ENCODE data around the gene ATOH8.

Gene ATOH8

DNA sequence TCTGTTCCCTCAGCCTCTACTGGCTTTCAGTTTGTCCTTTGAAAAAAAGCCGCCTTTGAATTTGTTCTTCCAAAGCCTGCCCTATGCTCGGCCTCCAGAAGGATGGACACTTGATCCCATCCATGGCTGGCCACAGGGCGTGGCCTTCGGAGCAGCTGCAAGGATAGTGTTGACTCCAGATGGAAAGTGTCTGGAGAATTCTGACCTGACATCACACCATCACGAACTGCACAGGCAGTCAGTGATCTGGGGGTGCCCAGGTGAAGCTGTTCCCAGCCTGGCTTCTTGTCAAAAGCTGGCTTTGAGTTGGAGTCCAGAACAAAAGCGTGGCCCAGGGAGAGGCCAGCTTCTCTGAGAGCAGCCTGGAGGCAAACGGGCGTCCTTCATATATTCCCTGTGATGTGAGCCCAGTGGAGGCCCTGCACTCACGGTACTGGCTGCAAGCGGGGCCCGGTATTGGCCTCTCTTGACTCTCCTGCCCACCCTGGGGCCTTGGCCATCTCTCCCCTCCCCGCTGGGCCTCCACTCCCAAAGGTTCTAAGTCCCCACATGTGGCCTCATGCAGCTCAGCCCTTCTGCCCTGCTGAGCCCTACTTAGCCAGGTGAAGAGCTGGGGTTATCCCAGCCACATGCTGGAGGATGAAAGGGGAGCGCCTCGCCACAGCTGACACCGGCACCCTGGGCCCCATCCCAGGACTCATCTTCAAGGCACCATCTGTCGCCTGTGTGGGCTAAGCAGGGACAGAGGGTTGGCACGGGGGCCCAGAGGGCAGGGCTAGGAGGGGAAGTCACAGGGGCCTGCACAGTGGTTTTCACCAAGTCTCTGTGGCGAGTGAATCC, 20.4 kb upstream of the ATOH8 start:
- DNase-seq (ENCODE audit: low spot score): no peak
- POLR2A ChIA-PET (ENCODE audit: low non-redundant PET): no interaction called here
- H3K27ac ChIP-seq: no peak overlapping the region
- TF ChIP-seq, protein P1, sequence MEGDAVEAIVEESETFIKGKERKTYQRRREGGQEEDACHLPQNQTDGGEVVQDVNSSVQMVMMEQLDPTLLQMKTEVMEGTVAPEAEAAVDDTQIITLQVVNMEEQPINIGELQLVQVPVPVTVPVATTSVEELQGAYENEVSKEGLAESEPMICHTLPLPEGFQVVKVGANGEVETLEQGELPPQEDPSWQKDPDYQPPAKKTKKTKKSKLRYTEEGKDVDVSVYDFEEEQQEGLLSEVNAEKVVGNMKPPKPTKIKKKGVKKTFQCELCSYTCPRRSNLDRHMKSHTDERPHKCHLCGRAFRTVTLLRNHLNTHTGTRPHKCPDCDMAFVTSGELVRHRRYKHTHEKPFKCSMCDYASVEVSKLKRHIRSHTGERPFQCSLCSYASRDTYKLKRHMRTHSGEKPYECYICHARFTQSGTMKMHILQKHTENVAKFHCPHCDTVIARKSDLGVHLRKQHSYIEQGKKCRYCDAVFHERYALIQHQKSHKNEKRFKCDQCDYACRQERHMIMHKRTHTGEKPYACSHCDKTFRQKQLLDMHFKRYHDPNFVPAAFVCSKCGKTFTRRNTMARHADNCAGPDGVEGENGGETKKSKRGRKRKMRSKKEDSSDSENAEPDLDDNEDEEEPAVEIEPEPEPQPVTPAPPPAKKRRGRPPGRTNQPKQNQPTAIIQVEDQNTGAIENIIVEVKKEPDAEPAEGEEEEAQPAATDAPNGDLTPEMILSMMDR (conservative IDR thresholded peaks at IDR 0.05; ENCODE audit: low read depth): no peak
- CTCF ChIA-PET: interaction anchor here (1.0 to 1.4 kb wide), 3 partner anchors 9 to 94 kb away, joined by 3 to 4 read pairs (median 3); no protein-coding TSS in a partner anchor

DNA sequence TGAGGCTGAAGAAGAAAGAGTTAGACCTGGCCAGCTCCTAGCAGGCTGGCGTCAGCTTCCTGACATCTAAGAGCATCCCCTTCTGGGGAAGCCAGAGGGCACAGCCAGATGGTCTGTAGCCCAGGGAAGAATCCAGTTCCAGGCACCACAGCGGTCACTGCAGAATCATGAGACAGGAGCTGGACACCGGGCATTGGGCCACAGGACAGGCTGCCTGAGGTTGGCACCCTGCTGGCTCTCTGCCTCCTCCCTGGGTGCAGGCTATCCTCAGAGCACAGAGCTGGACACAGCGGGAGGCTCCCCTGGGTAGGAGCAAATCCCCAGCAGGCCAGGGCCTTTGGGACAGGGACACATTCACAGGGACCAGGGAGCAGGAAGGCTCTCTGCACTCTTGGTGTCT, 19.8 kb upstream of the ATOH8 start:
- DNase-seq (ENCODE audit: low spot score): no peak
- ChIA-PET CTCF (interaction anchor here (1.4 kb wide), 1 partner anchor 8 kb away, joined by 3 read pairs; no protein-coding TSS in a partner anchor), POLR2A (ENCODE audit: low non-redundant PET) (no interaction called here)
- TF ChIP-seq, protein P1 (conservative IDR thresholded peaks at IDR 0.05; ENCODE audit: low read depth): no peak
- H3K27ac ChIP-seq: no peak overlapping the region

DNA sequence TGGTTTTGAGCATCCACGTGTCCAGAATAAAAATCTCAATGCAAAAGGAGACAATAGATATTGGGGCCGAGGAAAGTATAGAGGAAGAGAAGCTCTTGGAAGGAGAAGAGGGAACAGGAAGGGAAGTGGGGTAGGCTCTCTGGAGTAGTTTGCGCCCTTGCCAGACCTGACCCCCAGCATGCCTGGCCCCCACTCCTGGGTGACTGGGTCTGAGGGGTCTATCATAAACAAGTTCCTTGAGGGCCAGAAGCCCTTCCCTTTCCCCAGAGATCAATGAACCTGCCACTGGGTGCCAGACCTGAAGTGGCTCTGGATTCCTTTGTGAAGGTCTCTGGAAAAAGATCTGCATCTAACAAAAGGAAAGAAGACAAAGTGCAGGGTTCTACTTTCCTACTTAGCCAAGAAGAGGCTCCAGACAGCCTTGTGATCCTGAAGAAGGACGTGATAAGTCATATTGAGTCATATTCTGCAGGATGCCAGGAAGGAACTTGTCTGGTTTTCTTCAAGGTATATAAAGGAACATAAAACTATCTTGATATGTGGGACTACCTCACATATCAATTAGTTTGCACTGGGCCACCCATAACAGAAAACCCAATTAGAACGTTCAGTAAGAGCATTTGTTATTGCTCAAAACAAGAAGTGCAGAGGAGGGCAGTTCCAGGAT, 18.7 kb upstream of the ATOH8 start:
- no peak overlapping the region for H3K27ac ChIP-seq
- POLR2A ChIA-PET (ENCODE audit: low non-redundant PET): no interaction called here
- DNase-seq (ENCODE audit: low spot score): no peak
- CTCF ChIA-PET: interaction anchor here (0.6 to 0.9 kb wide), 3 partner anchors 17 to 273 kb away, joined by 3 to 6 read pairs (median 3); no protein-coding TSS in a partner anchor
- TF ChIP-seq, protein P1 (conservative IDR thresholded peaks at IDR 0.05; ENCODE audit: low read depth): no peak

DNA sequence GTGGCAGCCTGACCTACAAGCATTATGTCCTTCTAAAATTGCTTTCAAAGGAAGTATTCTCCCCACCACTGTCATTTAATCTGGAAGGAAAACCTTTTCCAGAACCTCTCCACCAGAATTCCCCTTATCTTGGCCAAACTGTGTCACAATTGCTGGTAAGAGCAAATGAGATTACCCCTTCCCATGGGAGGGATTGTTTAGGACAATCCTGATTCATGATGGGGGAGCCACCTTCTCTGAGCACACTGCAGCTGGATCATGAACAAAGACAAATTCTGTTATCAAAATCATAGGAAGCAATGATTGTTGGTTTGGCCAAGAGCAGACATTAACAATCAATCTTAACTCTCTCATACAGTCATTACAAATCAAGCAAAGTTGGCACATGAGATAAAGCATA, 18.1 kb upstream of the ATOH8 start:
- ChIA-PET CTCF (no interaction called here), POLR2A (ENCODE audit: low non-redundant PET) (no interaction called here)
- no peak overlapping the region for H3K27ac ChIP-seq
- TF ChIP-seq, protein P1 (conservative IDR thresholded peaks at IDR 0.05; ENCODE audit: low read depth): no peak
- no peak for DNase-seq (ENCODE audit: low spot score)

DNA sequence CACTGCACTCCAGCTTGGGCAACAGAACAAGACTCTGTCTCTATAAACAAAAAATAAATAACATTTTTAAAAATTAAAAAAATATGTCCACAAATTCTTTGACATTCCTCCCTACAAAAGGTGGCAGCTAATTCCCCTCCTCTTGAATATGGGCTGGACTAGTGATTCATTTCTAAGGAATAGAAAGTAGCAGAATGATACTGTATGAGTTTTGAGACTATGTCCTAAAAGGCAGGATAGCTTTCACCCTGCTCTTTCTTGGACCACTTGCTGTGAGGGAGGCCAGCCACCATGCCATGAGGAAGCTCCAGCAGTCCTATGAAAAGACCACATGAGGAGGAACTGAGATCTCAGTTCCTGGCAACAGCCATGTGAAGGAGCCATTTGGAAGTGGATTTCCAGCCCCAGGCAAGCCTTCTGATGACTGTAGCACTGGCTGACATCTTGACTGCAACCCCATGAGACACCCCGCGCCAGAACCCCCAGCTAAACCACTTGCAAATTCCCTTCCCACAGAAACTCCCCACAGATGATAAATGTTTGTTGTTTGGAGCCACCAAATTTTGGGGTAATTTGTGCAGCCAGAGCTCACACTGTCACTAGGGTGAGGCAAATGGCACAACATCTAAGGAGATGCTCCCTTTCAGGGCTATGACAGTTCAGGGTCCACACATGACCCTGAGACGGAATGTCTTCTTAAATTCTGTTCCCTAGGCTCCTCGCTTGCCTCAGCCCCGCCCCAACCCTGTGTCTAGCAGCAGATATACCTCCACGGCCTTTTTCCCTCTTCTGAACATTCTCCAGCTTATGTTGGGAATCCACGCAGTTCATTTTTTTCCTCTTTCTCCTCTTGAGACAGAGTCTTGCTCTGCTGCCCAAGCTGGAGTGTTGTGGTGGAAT, 17.1 kb upstream of the ATOH8 start:
- ChIA-PET CTCF (no interaction called here), POLR2A (ENCODE audit: low non-redundant PET) (no interaction called here)
- H3K27ac ChIP-seq: peak overlapping the region; percentile 40
- TF ChIP-seq, protein P1 (conservative IDR thresholded peaks at IDR 0.05; ENCODE audit: low read depth): no peak
- DNase-seq (ENCODE audit: low spot score): no peak

DNA sequence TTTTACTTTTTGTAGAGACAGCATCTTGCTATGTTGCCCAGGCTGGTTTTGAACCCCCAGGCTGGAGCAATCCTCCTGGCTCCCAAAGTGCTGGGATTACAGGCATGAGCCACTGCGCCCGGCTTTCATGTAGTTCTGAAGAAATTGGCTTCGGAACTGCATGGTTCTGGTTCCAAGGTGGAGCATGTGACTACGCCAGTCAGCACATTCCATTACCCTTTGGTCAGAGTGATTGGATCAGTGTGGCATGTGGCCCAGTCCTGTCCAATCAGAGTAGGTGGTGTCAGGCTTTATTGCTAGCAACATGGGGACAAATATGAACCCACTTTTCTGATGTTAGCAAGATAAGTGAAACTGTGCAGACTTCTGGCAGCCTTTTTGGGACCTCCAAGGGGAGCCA, 16.3 kb upstream of the ATOH8 start:
- POLR2A ChIA-PET (ENCODE audit: low non-redundant PET): no interaction called here
- CTCF ChIA-PET: no interaction called here
- peak overlapping the region; percentile 40 for H3K27ac ChIP-seq
- peak; percentile 63 for DNase-seq (ENCODE audit: low spot score)
- TF ChIP-seq, protein P1 (conservative IDR thresholded peaks at IDR 0.05; ENCODE audit: low read depth): no peak
